A549 treated with ZK216348 at 1 μM for 4 hours (cell line): Measurements from ENCODE around the gene RAD23A. TPM values are rescaled to one million over a fixed set of nuclear protein-coding genes. Genes with fewer than 3 reads are reported as not detected.

Source experiments
- total RNA-seq: library from RNA; stranded (reverse); fragments of 200-300 nt; extraction: Qiagen RNA extraction; gene quantifications from 5 replicates; pipeline ENCODE4 v1.2.3, GENCODE V29; 2022; ENCODE audit warnings: low read depth

Gene RAD23A
- total RNA-seq = 62.0 to 88.3 TPM (median 81.0 TPM) in 5 replicates

DNA sequence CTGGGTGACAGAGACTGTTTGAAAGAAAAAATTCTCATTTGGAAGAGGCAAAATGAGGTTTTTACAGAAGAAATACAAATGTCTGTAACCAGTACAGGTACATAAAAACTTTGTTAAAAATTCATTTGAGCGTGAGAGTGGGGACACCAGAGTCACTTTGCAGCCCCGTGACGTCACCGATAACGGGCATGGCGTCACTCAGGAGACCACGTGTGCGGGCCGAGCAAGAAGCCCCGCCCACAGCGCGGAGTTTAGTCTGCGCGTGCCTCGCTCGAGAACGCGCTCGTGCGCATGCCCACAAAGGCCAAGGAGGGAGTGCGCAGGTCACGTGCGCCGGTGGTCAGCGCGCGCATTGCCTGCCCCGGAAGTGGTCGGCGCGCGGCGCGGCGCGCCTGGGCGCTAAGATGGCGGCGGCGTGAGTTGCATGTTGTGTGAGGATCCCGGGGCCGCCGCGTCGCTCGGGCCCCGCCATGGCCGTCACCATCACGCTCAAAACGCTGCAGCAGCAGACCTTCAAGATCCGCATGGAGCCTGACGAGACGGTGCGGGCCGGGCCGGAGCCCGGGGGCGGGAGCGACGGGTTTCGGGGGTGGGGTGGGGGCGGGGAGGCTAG is at the start of gene RAD23A:
Gene RAD23A, plus strand, starts transcription at position 384 of the 613 bp plus-strand sequence. Its CDS starts 87 bp downstream, at position 471.

GRCh38 chr19:12933287-12934072 is 12.2 kb upstream of the RAD23A start, which contains the start of gene FARSA:
TSS of gene FARSA (minus strand) at chr19:12933711. CDS start at chr19:12933696, 15 bp downstream.

DNA sequence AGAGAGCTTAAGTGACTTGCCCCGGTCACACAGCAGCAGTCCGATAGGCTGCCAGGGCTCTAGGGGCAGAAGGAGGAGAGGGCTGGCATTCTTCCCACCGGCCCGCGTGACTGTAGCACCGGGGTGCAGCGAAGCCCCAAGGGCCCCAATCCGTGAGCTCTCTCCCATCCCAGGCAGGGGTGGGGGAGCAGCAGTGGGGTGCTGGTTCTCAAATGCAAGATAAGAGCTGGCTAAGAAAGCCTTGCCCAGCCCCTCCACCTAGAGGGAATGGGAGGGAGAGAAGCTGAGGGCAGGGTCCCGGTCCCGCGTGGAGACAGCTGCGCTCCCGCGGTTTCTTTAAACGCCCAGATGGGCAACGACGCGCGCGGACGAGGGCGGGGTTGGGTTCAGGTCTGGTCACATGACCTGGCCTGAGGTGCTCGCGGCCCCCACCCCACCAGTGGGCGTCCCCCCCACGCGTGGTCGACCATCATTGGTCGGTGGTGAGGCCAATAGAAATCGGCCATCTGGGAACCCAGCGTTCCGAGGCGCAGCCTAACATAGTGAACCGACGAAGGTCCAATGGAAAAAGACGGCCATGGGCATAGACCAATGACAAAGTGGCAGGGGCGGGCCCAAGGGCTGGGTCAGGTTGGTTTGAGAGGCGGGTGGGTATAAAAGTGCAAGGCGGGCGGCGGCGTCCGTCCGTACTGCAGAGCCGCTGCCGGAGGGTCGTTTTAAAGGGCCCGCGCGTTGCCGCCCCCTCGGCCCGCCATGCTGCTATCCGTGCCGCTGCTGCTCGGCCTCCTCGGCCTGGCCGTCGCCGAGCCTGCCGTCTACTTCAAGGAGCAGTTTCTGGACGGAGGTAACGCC is 7.5 kb upstream of the RAD23A start, which contains the start of gene CALR:
Gene CALR, plus strand, starts transcription at position 683 of the 852 bp plus-strand sequence. Its CDS starts 71 bp downstream, at position 754.

GRCh38 chr19:12956446-12957388 is 11.1 kb downstream of the RAD23A start, which contains the start of gene GADD45GIP1:
TSS of gene GADD45GIP1 (minus strand) at chr19:12957223. CDS start at chr19:12957212, 11 bp downstream.

GRCh38 chr19:12969292-12969988 is 23.8 kb downstream of the RAD23A start, which contains the start of gene DAND5:
TSS of gene DAND5 (plus strand) at chr19:12969576. CDS start at chr19:12969661, 85 bp downstream.

DNA sequence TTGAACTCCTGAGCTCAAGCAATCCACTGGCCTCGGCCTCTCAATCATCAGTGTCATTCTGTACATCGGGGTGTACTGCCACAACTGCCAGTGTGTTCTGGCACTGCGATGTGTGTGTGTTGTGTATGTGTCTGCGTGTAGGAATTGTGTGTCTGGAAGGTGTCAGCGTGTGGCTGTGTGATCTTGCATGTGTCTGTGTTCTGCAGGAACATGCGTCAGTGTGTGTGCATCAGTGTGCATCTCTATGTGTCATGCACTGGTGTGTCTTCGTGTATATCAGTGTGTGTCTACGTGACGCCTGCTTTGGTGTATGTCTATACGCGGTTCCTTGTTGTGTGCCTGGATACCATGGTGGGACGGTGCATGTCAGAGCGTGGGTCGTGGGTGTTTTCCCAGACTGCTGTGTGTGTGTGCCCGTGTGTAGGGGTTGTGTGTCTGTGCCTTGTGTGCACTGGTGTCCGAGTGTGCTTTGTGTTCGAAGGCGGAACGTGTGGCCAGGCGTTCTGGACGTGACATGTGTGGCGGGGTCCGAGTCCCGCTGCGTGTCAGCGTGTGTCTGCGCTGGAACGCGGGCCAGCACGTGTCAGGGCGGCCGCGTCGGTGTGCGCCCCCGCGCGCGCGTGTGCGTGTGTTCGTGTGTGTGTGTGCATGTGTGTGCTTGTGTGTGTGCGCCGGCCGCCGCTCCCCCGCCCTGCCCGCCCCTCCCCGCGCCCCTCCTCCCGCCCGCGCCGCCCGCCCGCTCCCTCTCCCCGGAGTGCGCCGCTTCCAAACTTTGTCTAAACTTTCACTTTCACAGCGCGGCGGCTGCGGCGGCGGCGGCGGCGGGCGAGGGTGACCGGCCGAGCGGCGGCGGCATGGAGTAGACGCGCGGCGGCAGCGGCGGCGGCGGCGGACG is 49.3 kb downstream of the RAD23A start, which contains the start of gene NFIX:
Gene NFIX, plus strand, starts transcription at position 775 of the 895 bp plus-strand sequence. CDS start 363 bp downstream, outside the sequence.

Other genes with a start within 250 kb of the RAD23A start
- 7.7 to 13.8 TPM (median 12.2 TPM) in 5 replicates for gene FBXW9, start 249.2 kb upstream of the RAD23A start, total RNA-seq
- 24.7 to 40.2 TPM (median 36.9 TPM) in 5 replicates for gene TNPO2, start 221.9 kb upstream of the RAD23A start, total RNA-seq
- gene TRIR, start 211.2 kb upstream of the RAD23A start, total RNA-seq = 146 to 249 TPM (median 219 TPM) in 5 replicates
- gene GET3, start 208.4 kb upstream of the RAD23A start, total RNA-seq = 63.4 to 104 TPM (median 94.9 TPM) in 5 replicates
- gene BEST2, start 194.1 kb upstream of the RAD23A start, total RNA-seq = 0.47 to 0.85 TPM (median 0.62 TPM) in 5 replicates
- gene HOOK2, start 170.3 kb upstream of the RAD23A start, total RNA-seq = 4.5 to 14.2 TPM (median 11.1 TPM) in 5 replicates
- 77.9 to 186 TPM (median 154 TPM) in 5 replicates for gene JUNB, start 154.4 kb upstream of the RAD23A start, total RNA-seq
- gene PRDX2, start 144.1 kb upstream of the RAD23A start, total RNA-seq = 0.61 to 1.1 TPM (median 0.78 TPM) in 5 replicates
- 4.8 to 12.3 TPM (median 8.1 TPM) in 5 replicates for gene THSD8, start 143.8 kb upstream of the RAD23A start, total RNA-seq
- gene RNASEH2A, start 139.3 kb upstream of the RAD23A start, total RNA-seq = 26.4 to 47.1 TPM (median 46.2 TPM) in 5 replicates
- gene RTBDN, start 111.3 kb upstream of the RAD23A start, total RNA-seq = 0.29 to 0.36 TPM in 2 of 5 replicates, not detected in the others
- 0.98 to 2.5 TPM (median 2.5 TPM) in 5 replicates for gene MAST1, start 107.3 kb upstream of the RAD23A start, total RNA-seq
- gene DNASE2, start 64.4 kb upstream of the RAD23A start, total RNA-seq = 22.6 to 31.7 TPM (median 30.2 TPM) in 5 replicates
- not detected in 5 replicates for gene KLF1, start 58.7 kb upstream of the RAD23A start, total RNA-seq
- gene GCDH, start 54.7 kb upstream of the RAD23A start, total RNA-seq = 7.4 to 10.3 TPM (median 9.3 TPM) in 5 replicates
- 0.29 to 1.0 TPM (median 0.84 TPM) in 4 of 5 replicates, not detected in the other for gene SYCE2, start 26.6 kb upstream of the RAD23A start, total RNA-seq
- gene FARSA, start 12.2 kb upstream of the RAD23A start, total RNA-seq = 51.4 to 78.1 TPM (median 75.8 TPM) in 5 replicates
- 489 to 619 TPM (median 537 TPM) in 5 replicates for gene CALR, start 7.3 kb upstream of the RAD23A start, total RNA-seq
- gene GADD45GIP1, start 11.4 kb downstream of the RAD23A start, total RNA-seq = 28.1 to 58.3 TPM (median 54.3 TPM) in 5 replicates
- gene DAND5, start 23.7 kb downstream of the RAD23A start, total RNA-seq = 0.08 to 0.19 TPM in 2 of 5 replicates, not detected in the others
- 2.2 to 4.9 TPM (median 4.5 TPM) in 5 replicates for gene NFIX, start 49.6 kb downstream of the RAD23A start, total RNA-seq
- 0.51 to 1.7 TPM (median 0.93 TPM) in 5 replicates for gene LYL1, start 157.0 kb downstream of the RAD23A start, total RNA-seq
- 33.3 to 44.2 TPM (median 40.1 TPM) in 5 replicates for gene TRMT1, start 170.9 kb downstream of the RAD23A start, total RNA-seq
- 24.2 to 52.0 TPM (median 41.4 TPM) in 5 replicates for gene NACC1, start 172.4 kb downstream of the RAD23A start, total RNA-seq
- 36.0 to 61.4 TPM (median 59.8 TPM) in 5 replicates for gene STX10, start 204.5 kb downstream of the RAD23A start, total RNA-seq
- 34.0 to 67.3 TPM (median 58.4 TPM) in 5 replicates for gene IER2, start 204.5 kb downstream of the RAD23A start, total RNA-seq